HG02759 (cell line): Measurements from ENCODE around the gene RBMS3.
"Not testable (repeated sequence)": the region's sequence is repeated elsewhere in the genome, so short reads cannot be mapped to it uniquely, and the experiment has no call there.

ENCODE experiments used
- ATAC-seq: cut with Tn5 transposase; IDR thresholded peaks from one replicate; pipeline ENCODE4 v1.9.1; 2021; ENCODE audit warnings: mild to moderate bottlenecking, moderate library complexity; ENCODE audit not compliant: unreplicated experiment

Gene RBMS3

GRCh38 chr3:29759411-29760225 lies 478.7 kb downstream of the RBMS3 start:
- no peak for ATAC-seq

GRCh38 chr3:29760226-29760685 lies 479.4 kb downstream of the RBMS3 start:
- no peak for ATAC-seq

GRCh38 chr3:29761517-29761916 lies 480.6 kb downstream of the RBMS3 start:
- ATAC-seq: no peak

- no peak for ATAC-seq
These were observed 482.2 kb downstream of the RBMS3 start for GRCh38 chr3:29763115-29763514.

GRCh38 chr3:29764041-29764440 lies 483.2 kb downstream of the RBMS3 start:
- no peak for ATAC-seq

GRCh38 chr3:29764603-29765254 lies 483.9 kb downstream of the RBMS3 start:
- no peak for ATAC-seq

- no peak for ATAC-seq
These were observed 490.7 kb downstream of the RBMS3 start for GRCh38 chr3:29771602-29772001.

GRCh38 chr3:29772436-29772835 lies 491.6 kb downstream of the RBMS3 start:
- no peak for ATAC-seq

- no peak for ATAC-seq
These were observed 492.6 kb downstream of the RBMS3 start for GRCh38 chr3:29773481-29773880.

- no peak for ATAC-seq
These were observed 494.5 kb downstream of the RBMS3 start for GRCh38 chr3:29775340-29775739.

GRCh38 chr3:29777869-29778268 lies 497.0 kb downstream of the RBMS3 start:
- ATAC-seq: no peak

- ATAC-seq: no peak
These were observed 508.8 kb downstream of the RBMS3 start for GRCh38 chr3:29789686-29790085.

- ATAC-seq: no peak
These were observed 515.9 kb downstream of the RBMS3 start for GRCh38 chr3:29796808-29797207.

- ATAC-seq: no peak
These were observed 521.2 kb downstream of the RBMS3 start for GRCh38 chr3:29802057-29802456.

GRCh38 chr3:29804044-29804443 lies 523.2 kb downstream of the RBMS3 start:
- ATAC-seq: no peak

GRCh38 chr3:29805757-29806156 lies 524.9 kb downstream of the RBMS3 start:
- ATAC-seq: no peak

GRCh38 chr3:29808324-29808723 lies 527.5 kb downstream of the RBMS3 start:
- not testable (repeated sequence) for ATAC-seq

GRCh38 chr3:29822071-29822470 lies 541.2 kb downstream of the RBMS3 start:
- ATAC-seq: no peak

- ATAC-seq: no peak
These were observed 542.4 kb downstream of the RBMS3 start for GRCh38 chr3:29823233-29823632.

- ATAC-seq: no peak
These were observed 545.8 kb downstream of the RBMS3 start for GRCh38 chr3:29826712-29827111.

- ATAC-seq: no peak
These were observed 546.9 kb downstream of the RBMS3 start for GRCh38 chr3:29827756-29828155.

- ATAC-seq: no peak
These were observed 548.5 kb downstream of the RBMS3 start for GRCh38 chr3:29829340-29829739.
